DMS79 treated with DMSO at 0.1 percent for 48 hours (cell line): ENCODE data around the gene ETV7.
A peak's percentile ranks its signal among the peaks of the same experiment; 100 is the strongest.
"Not testable (repeated sequence)": the region's sequence is repeated elsewhere in the genome, so short reads cannot be mapped to it uniquely, and the experiment has no call there.

Source experiments
- DNase-seq: peaks from one replicate; lab custom pipeline; 2025; lab: John Stamatoyannopoulos, UW

Gene ETV7

DNA sequence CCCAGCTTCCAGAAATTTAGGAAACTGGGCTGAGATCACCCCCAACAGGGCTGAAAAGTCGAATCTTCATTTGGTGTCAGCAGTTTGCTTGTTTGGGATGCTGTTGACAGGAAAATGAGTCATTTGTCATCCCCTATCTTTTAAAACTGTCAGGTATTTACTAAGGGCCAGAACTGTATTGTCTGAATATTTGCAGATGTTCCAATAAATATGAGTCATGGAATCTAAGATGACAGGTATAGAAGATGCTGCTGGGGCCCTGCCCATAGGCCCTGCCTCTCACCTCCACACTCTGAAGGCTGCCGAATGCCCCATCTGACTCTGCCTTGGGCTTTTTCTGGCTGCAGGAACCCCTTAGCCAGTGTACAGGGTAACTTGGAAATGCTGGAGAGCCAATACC, 3.9 kb downstream of the ETV7 start:
- no peak for DNase-seq

DNA sequence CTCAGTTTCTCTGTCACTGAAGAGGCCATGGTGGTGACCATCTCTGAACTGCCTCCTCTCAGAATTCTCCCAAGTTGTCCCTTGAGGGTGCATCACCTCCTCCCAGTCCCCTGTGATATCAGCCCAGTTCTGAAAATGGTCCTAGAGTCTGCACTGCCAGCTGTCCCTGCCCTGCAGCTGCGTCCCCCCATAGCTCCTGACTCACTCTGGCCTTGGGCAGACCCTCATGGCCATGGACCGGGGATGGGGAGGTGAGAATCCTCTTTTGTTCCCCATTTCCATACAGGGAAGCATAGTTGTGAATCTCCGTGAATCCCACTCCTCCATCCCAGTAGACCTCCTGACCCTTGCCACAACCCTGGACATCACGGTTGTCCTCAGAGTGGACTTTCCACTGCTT, 4.5 kb downstream of the ETV7 start:
- DNase-seq: no peak

DNA sequence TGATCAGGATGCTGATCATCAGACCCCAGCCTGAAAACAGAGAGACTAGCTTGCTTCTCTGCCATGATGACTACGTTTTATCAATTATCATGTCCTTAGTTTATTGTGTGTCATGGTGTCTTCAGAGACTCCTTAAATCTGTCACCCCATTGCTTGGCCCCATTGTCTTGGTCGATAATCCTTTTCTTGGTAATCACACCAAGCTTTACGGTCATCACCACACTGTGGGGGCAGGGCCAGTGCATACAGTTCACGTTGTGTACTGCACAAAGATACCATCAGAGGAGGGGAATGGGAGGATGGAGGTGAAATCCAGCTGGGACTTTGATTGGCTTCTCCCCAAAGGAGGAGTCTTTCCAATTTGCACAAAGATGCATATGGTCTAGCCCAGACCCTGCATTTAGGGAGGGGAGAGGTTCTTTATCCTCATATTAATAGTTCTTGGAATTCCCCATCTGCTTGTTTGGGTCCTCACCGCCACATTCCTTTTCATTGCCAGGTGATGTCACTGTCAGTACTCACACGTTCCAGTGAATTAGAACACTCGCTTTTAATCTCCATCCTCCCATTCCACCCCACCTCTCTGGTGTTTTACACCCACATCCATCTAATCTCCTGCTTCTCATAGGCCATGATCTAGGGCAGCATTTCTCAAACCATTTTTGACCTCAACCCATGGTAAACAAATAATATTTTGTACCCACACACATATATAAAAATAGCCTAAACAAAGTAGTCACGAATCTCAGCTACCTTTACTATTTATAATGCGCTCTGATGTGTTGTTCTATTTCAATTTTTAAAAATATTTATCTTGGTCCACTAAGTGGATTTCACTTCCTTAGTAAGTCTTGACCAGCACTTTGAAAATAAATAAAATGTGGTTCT, 5.7 kb downstream of the ETV7 start:
- no peak for DNase-seq

DNA sequence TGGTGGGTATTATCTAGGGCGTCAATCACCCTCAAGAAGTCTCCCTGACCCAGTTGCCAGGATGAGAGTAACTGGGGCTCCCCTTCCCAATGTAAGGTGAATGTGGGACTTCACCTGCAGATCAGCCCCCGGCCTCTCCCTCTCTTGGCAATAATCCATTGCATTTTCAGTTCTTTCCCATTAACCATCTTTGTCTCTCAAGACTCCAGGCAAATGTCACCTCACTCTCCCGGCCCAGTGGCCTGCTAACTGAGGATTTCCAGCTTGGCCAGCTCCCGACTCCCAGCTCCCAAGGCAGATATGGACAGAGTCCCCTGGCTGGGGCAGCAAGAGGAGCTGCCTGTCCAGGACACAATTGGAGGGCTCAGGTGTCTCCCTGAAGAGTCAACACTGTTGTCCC, 7.3 kb downstream of the ETV7 start:
- no peak for DNase-seq

DNA sequence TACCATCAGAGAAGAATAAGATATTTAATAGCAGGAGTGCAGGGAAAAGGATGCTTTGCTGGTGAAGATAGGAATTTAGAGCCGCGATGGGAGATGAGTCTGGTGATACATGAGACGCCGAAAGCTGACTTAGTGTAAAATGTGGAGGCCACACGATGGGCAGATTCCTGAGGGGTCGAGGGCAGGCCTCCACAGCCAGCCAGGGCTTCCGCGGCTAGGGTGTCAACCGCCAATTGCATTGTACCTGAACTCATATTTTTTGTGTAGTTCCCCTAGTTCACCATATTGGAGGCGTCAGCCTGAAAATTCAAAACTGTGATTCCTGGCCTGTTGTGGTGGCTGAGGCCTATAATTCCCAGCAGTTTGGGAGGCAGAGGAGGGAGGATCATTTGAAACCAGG, 8.5 kb downstream of the ETV7 start:
- no peak for DNase-seq

DNA sequence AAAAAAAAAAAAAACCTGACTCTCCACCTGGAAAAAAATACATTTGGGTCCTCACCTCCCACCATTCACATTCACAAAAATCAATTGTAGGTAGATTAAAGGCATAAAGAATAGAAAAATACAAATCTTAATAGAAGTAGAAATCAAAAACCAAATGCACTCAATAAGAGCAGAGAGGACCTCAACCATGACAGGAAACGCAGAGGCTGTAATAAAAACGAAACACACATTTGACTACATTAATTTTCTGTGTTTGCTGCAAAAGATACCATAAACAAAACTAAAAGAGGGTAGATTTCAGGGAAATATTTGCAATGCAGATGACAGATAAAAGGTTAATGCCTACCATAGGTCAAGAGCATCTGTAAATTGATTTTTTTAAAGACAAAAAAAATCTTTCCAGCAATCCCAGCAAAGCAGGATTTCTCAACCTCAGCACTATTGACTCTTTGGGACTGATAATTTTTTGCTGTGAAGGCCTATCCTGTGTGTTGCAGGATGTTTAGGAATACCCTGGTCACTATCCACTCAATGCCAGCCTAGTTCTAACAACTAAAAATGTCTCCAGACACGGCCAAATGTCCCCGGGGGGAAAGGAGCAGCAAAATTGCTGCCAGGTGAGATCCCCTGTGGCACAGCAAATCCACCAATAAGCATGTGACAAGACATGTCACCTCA, 9.1 kb downstream of the ETV7 start:
- DNase-seq: no peak

DNA sequence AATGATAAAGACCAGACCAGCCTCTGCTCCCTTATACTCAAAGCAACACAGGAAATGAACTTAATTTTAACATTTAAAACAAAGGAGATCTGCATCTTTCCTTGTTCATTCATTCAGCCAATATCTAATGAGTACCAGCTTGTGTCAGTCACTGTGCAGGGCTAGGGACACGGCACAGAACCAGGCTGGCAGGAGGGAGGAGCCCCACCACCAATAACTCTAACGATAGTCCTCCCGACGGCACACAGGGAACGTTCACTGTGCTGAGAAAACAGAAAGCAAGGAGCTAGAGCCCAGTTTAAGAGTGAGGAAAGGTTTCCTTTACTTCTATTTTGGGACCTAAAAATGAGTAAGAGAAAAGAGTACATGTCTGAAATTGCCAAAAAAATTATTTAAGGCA, 9.9 kb downstream of the ETV7 start:
- DNase-seq: no peak

DNA sequence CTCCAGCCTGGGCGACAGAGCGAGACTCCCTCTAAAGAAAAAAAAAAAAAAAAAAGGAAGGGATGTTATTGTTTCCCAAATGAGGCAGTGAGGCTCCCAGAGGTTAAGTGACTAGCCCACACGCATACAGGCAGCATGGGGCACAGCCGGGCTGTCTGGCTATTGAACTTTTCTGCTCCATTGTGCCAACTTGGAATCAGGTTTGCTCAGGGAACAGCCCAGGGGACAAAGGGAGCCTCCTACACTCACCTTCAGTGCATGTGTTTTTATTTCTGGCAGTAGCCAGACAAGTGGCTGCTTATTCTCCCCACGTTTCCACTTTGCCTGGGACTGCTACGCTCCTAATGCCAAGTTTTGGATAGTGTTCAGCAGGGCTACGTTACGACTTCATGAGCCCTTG, 10.7 kb downstream of the ETV7 start:
- DNase-seq: no peak

DNA sequence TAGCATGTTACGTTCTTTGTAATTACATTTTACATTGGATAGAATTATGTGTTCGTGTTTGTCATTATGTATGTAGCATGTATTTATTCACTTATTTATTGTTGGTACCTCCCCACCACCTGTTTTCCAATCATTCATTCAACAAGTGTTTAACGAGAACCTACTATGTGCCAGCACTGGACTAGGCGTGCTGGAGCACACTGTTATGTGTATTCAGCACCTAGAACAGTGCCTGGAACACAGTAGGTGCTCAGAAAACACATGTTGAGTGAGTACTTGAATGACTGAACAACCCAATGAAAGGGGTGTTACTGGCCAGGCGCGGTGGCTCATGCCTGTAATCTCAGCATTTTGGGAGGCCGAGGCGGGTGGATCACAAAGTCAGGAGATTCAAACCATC, 11.3 kb downstream of the ETV7 start:
- DNase-seq: no peak

DNA sequence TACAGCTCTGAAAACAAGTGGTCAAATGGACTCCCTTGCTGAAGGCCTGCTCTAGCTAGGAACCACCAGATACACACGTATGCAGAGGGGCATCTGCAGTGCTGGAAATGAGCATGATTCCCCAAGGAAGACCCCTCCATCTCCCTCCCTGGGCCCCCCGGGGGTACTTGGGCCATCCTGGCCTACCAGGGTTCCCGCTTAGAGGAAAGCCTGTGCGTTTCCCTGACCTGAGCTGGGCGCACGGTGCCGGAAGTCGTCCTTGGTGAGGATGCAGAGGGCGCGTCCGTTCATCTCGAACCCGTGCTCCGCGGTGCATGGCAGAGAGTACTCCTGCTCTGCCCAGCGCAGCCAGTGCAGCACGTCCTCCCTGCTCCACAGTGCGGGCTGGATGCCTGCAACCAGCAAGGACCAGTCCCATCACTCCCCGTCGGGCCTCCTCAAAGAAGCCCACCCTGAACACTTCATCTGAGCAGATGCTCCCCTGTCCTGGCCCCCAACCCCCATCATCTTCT, 11.8 kb downstream of the ETV7 start:
- no peak for DNase-seq

DNA sequence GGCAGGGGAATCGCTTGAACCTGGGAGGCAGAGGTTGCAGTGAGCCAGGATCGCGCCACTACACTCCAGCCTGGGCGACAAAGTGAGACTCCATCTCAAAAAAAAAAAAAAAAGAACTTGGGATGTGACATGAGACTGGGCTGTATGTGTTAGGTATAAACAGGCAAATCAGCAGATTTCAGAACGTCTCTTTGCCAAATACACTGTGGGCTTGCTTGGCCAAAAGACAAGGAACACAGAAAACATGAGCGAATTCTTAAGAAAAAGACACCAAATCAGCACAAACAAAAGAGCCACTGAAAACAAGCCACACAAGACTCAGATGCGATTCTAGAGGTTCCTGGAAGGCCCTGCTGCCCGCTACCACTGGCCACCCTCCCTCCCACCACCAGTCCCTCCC, 12.5 kb downstream of the ETV7 start:
- no peak for DNase-seq

DNA sequence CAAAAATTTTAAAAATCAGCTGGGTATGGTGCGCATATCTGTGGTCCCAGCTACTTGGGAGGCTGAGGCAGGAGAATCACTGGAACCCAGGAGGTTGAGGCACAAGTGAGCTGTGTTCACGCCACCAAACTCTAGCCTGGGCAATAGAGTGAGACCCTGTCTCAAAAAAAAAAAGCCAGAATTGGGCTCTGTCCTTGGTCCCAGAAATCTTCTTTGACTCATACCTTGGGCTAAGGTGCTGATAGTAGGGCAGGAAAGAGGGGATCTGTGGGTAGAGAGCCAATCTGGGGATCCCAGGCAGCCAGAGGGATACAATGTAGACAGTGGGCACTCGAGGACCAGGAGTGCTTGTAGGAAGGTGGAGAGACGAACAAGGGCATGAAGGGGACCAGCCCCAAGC, 13.3 kb downstream of the ETV7 start:
- no peak for DNase-seq

DNA sequence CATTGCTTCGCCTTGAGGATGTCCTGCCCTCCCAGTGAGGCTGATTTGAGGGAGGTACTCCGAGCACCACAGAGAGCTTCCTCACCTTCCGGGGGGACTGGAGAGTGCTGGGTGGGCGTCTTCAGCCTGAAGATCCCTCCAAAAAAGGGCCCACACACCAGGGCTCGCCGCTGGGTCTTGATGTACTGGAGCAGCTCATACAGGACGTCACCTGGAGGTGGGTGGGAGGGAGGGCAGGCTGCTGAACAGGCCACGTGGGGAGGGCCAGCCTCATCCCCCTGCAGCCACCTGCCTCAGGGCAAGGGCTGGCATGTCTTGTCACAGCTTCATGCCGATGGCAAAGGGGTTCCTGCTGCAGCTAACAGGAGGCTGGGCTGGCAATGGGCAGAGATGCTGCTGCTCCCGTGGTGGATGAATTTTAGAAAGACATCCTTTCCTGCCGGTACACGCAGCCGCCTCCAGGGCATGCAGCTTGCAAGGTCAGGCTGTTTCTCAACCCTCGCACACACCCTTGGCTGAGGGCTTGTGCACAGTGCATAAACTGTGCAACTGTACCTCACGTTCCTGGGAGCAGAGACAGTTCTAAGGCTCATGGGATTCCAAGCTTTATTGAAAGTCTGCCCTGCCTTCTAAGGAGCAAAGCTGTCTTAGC, 14.0 kb downstream of the ETV7 start:
- DNase-seq: no peak

DNA sequence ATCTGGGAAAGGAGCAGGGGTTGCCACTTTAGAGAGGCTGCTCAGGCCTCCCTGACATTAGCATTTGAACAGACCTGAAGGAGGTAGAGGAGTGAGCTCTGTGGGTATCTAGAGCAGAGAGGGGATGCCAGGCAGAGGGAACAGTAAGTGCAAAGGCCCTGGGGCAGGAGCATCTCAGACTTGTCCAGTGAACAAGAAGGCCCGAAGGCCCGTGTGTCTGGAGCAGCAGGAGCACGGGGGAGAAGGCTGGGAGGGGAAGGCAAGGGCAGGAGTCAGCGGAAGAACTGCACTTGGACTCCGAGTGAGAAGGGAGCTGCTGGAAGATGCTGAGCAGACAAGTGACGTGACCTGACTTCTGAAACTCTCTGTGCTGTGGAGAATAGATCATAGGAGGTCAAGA, 15.4 kb downstream of the ETV7 start:
- no peak for DNase-seq

DNA sequence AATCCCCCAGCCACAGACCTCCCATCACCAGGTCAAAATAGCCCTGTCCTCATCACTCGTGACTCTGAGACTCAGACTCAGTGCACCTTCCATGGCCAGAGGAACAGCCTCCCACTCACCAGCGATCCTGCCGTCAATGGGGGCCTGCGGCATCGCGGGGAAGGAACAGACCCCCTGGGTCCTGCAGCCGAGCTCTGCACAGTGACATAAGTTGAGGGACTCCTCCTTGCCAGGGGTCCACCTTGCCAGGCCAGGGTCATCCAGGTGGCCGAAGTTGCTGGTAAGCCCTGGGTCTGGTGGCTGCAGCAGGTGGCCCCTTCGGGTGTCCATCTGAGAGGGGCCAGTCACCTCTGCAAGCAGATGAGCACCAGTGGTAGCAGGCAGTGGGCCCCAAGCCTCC, 16.3 kb downstream of the ETV7 start:
- DNase-seq: no peak

DNA sequence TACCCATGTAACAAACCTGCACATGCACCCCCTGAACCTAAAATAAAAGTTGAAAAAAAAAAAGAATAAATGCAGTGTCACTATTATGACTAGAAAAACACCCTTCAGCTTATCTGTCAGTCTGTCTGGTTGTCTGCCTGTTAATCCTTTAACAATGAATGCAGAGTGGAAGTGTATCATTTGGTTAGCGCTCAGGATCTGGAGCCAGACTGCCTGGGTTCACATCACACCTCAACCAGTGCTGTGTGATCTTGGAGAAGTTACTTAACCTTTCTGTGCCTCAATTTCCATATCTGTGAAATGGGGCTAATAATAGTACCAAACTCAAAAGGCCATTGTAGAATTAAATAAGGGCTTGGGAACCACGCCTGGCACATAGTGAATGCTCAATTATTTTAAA, 16.8 kb downstream of the ETV7 start:
- DNase-seq: no peak

DNA sequence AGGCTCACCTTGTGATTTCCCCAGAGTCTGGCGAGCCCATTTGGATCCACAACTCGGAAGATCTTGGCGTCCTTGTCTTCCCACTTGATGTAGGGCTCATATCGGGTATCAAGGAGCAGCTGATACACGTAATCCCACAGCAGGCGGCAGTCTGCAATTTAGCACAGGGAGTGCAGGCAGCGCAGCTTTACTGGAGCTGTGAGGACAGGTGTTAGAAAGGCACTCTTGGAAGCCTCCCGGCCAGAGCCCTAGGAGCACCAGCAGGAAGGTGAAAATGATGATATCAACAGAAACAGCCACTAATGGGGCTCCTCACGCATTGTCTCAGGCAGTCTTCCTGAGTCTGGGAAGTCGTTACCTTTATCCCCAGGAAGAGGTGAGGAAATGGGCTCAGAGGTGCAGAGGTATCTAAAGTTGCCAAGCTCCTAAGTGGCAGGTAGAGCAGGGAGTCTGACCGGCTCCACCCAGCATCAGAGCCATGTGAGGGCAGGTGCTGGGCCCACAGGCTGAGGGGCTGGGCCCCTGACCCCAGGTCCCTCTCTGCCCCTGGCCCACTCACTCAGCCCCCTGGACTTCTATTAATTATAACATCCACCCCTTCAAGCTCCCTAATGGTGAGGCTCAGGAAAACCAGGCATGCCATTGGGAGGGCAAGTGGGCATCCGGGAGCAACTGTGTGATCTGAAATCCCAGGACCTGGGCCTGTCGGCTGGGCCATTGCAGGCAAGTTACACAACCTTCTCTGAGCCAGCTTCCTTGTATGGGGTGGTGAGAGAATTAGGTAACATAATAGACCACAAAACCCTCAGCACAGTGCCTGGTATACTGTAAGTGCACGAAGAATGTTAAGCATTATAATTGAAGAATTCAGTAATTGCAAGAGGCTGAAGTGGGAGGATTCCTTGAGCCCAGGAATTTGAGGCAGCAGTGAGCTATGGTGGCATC, 18.3 kb downstream of the ETV7 start:
- DNase-seq: peak; percentile 48

DNA sequence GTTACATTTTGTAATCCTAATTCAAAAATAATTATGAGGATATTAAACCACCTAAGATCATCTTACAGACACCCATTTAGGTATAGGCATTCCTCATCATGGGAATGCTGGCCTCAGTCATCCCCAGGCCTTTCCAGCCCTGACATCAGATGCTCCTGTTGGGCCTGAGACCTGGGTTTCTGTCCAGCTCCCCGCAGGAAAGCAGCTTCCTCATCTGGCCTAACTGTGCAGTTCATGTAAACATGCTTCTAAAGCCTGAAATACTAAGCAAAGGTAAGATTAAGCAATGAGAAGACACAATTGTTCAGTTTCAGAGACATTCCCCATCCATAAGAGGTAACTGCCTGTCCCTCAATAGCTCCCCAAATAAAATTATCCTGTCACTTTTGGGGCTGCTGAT, 19.0 kb downstream of the ETV7 start:
- DNase-seq: no peak

DNA sequence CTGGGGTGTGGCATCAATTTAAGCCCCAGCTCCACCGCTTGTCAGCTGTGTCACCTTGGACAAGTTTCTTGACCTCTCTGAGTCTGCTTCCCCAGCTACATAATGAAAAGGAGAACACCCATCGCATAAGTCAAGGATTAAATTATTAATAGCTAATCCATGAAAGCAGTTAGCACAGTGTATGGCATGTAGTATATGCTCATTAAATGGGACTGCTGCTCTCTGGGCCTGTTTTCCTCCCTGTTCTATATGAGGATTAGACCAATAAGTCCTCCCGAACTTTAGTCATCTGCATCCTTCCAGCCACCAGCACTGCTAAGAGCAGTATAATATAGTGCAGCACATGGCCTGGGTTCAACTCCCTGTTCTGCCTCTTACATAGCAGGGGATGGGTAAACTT, 19.7 kb downstream of the ETV7 start:
- DNase-seq: no peak

DNA sequence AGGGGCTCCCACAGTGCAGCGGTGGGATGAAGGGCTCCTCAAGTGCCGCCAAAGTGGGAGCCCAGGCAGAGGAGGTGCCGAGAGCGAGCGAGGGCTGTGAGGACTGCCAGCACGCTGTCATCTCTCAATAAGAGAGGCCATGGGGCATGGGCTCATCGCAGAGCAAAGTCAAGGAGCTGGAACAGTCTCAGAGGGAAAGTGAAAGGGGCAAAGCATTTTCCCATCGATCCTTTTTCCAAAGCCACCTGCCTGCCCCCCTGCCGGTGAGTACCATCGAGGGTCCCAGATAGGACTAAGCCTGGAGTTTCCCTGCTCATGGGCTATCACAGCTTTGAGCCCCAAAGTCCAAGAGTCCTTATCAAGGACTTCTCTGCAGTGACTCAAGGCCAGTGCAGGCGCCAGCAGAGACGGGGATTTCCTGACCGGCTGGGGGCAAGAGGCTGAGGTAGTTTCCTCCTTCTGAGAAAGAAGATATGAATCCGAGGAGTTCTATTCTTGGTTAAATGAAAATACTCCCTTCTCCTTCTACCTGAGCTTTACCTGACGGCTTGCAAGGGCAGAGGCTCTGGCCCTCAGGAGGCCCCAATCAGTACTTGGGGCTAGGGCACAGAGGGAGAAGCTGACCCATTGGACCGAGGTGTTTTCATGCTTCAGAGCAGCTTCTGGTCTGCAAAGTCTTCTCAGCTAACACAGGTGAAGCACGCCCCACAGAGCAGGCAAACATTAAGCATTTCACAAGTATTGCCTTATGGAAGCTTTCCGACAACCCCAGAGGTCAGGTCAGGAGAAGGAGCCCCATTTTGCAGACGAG, 22.6 kb downstream of the ETV7 start:
- no peak for DNase-seq

DNA sequence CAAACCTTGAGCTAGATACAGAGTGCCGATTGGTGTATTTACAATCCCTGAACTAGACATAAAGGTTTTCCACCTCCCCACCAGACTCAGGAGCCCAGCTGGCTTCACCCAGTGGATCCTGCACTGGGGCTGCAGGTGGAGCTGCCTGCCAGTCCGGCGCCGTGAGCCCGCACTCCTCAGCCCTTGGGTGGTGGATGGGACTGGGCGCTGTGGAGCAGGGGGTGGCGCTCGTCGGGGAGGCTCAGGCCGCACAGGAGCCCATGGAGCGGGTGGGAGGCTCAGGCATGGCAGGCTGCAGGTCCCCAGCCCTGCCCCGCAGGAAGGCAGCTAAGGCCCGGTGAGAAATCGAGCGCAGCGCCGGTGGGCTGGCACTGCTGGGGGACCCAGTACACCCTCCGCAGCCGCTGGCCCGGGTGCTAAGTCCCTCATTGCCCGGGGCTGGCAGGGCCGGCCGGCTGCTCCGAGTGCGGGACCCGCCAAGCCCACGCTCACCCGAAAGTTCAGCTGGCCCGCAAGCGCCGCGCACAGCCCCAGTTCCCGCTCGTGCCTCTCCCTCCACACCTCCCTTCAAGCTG, 23.3 kb downstream of the ETV7 start:
- DNase-seq: not testable (repeated sequence)
